Ishikawa (cell line): ENCODE measurements around the gene ACBD5.

ENCODE experiments used
- CEBPB ChIP-seq: IDR thresholded peaks from 2 replicates; pipeline ENCODE4 v1.6.1; 2012
- CREB1 ChIP-seq: IDR thresholded peaks from 2 replicates; pipeline ENCODE4 v1.6.1; 2012; ENCODE audit warnings: low read depth
- EGR1 ChIP-seq: IDR thresholded peaks from 2 replicates; pipeline ENCODE4 v1.6.1; 2012
- EP300 ChIP-seq: IDR thresholded peaks from 2 replicates; pipeline ENCODE4 v1.6.1; 2012; ENCODE audit warnings: borderline replicate concordance
- FOXM1 ChIP-seq: IDR thresholded peaks from 2 replicates; pipeline ENCODE4 v1.6.1; 2012; ENCODE audit warnings: low read depth, borderline replicate concordance
- MAX ChIP-seq: IDR thresholded peaks from 2 replicates; pipeline ENCODE4 v1.6.1; 2012
- NFIC ChIP-seq: IDR thresholded peaks from 2 replicates; pipeline ENCODE4 v1.6.1; 2012
- RAD21 ChIP-seq: IDR thresholded peaks from 2 replicates; pipeline ENCODE4 v1.6.1; 2012; ENCODE audit warnings: low read depth
- REST ChIP-seq: IDR thresholded peaks from 2 replicates; pipeline ENCODE4 v1.6.1; 2012; ENCODE audit warnings: low read depth, mild to moderate bottlenecking
- TAF1 ChIP-seq: IDR thresholded peaks from 2 replicates; pipeline ENCODE4 v1.6.1; 2012; ENCODE audit warnings: low read depth, mild to moderate bottlenecking
- TCF12 ChIP-seq: IDR thresholded peaks from 2 replicates; pipeline ENCODE4 v1.6.1; 2012; ENCODE audit warnings: low read depth
- TEAD4 ChIP-seq: IDR thresholded peaks from 2 replicates; pipeline ENCODE4 v1.6.1; 2012
- USF1 ChIP-seq: IDR thresholded peaks from 2 replicates; pipeline ENCODE4 v1.6.1; 2012
- YY1 ChIP-seq: IDR thresholded peaks from 2 replicates; pipeline ENCODE4 v1.6.1; 2012; ENCODE audit warnings: low read depth
- ZBTB7A ChIP-seq: IDR thresholded peaks from 2 replicates; pipeline ENCODE4 v1.6.1; 2012; ENCODE audit warnings: low read depth

ACBD5 gene

GRCh38 chr10:27256299-27257189 lies 15.9 kb upstream of the ACBD5 start:
- no peak for TF ChIP-seq EGR1
- TF ChIP-seq USF1, result no peak
- no peak for TF ChIP-seq NFIC
- no peak for TF ChIP-seq YY1
- TF ChIP-seq FOXM1, result no peak

DNA sequence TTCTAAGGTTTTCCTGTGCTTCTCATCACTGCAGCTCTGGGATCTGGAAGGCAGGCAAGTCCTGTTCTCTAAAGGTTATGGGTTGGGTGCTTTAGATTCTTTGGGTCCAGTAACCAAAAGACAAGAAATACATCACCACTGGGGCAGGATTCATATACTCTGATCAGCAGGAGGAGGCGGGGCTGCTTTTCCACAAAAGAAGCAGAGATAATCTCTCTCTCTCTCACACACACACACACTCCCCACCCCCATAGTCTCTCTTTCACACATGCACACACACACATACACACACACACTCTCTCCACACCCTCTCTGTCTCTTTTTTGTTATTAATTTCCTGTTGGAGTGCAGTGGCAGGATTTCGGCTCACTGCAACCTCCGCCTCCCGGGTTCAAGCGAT lies 13.0 kb upstream of the ACBD5 start:
- no peak for TF ChIP-seq FOXM1
- TF ChIP-seq CEBPB, result no peak
- TF ChIP-seq MAX, result no peak
- TF ChIP-seq USF1, result no peak
- TF ChIP-seq EP300, result no peak
- no peak for TF ChIP-seq ZBTB7A
- no peak for TF ChIP-seq YY1
- TF ChIP-seq EGR1, result no peak
- no peak for TF ChIP-seq REST
- TF ChIP-seq TAF1, result no peak
- TF ChIP-seq TEAD4, result no peak
- no peak for TF ChIP-seq CREB1
- TF ChIP-seq NFIC, result no peak
- TF ChIP-seq RAD21, result no peak
- TF ChIP-seq TCF12, result no peak

- peak; percentile 50; the same call in 1 of the 2 replicates for TF ChIP-seq YY1
- peak; percentile 39; the same call in 1 of the 2 replicates for TF ChIP-seq ZBTB7A
- TF ChIP-seq TAF1, result 0 out of 2 replicates have a peak, but pooled peaks have one; percentile 41
- no peak for TF ChIP-seq NFIC
- peak; percentile 49; the same call in 1 of the 2 replicates for TF ChIP-seq MAX
- TF ChIP-seq EGR1, result peak; percentile 86
- no peak for TF ChIP-seq CREB1
Measured at GRCh38 chr10:27252267-27253000, 11.8 kb upstream of the ACBD5 start.

DNA sequence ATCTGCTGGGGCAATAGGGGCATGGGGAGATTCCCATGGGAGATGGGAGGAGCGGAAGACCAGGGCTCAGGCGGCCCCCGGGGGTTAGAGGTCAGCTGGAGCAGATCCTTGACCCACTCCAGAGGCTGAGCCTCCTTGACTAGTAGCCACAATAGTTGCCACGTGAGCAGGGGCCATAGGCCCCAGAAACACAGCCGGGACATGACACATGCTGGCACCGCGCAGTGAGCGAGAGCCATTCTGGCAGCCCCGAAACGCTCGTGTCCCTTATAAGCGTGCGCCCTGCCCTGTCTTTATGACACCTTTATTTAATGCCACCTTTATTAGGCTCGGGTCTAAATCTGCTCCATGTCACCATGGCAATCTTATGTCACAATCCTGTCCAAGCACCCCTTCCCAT lies 11.0 kb upstream of the ACBD5 start:
- TF ChIP-seq EGR1, result no peak
- no peak for TF ChIP-seq MAX

- TF ChIP-seq TCF12 (no peak), TEAD4 (no peak), REST (no peak), RAD21 (no peak), FOXM1 (no peak), YY1 (no peak), ZBTB7A (no peak)
Measured at GRCh38 chr10:27248215-27248614, 7.6 kb upstream of the ACBD5 start.

DNA sequence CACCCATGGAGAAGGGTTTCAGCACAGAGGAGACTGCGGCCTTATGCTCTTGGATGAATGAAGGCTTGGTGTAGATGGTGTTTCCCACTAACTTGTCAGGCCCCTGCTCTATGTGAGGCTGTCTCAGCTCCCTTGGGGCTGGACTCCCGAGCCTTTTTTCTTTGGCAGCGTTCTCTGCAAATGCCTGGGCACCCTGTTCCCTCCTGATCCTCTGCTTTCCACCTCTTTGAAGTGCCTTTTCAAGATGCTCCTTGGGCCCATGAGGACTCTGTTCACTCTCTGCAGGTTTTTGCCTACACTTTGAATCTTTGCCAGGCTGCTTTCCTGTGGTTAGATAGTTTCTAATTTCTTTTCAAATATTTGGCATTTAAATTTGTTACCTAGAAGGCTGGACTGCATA lies 6.8 kb upstream of the ACBD5 start:
- TF ChIP-seq CEBPB (no peak), CREB1 (no peak), RAD21 (no peak), MAX (no peak), NFIC (no peak), EP300 (no peak), USF1 (no peak), FOXM1 (no peak), TCF12 (no peak), YY1 (no peak), REST (no peak), ZBTB7A (no peak), TEAD4 (no peak), TAF1 (no peak), EGR1 (no peak)
